HCT116 (cell line): ENCODE results near the gene ZNF507. TPM values are rescaled to one million over a fixed set of nuclear protein-coding genes. Genes with fewer than 3 reads are reported as not detected.

ENCODE experiments used
- ATAC-seq: fragments of 200-7000 bp; cut with Tn5 transposase; 2 replicates; pipeline ENCODE4 v1.9.1; 2020; ENCODE audit warnings: mild to moderate bottlenecking, moderate library complexity
- BruUV-seq: library from RNA; stranded (reverse); fragments of 400-500 nt; replicated peaks from 2 replicates; lab custom pipeline; 2021; lab: Mats Ljungman, UMichigan
- CTCF ChIA-PET: fragments of 300-600 bp; sonication (Branson Sonifier 250); formaldehyde crosslinking; loops from one replicate; lab custom pipeline; 2021; ENCODE audit warnings: antibody characterized with exemption; lab: Charles Lee
- POLR2A ChIA-PET: fragments of 300-600, 350-600 bp; sonication (Branson Sonifier 250); formaldehyde crosslinking; loops from one replicate; lab custom pipeline; 2021; ENCODE audit warnings: antibody characterized with exemption; lab: Charles Lee
- RAD21 ChIA-PET, 2 experiments: fragments of 300-600 bp; sonication (Branson Sonifier 250); formaldehyde crosslinking; loops; one replicate each; lab custom pipeline; 2023; ENCODE audit warnings: low total read pairs in 2 of 2; ENCODE audit not compliant: uncharacterized antibody in 2 of 2, unreplicated experiment in 2 of 2, low non-redundant PET in 1 of 2; lab: Charles Lee
- DNase-seq: peaks from one replicate; pipeline ENCODE4 v3.0.0-alpha.2; 2010; ENCODE audit warnings: low read depth, low spot score
- H2AFZ ChIP-seq: fragments of 200-600 bp; shearing (Covaris generic), sonication (generic); 2 replicates; pipeline ENCODE4 v1.6.1; 2017; ENCODE audit warnings: low read depth, mixed run types, mixed read lengths, antibody characterized with exemption, low read length; ENCODE audit not compliant: poor library complexity, severe bottlenecking
- H3K27ac ChIP-seq: 2 replicates; pipeline ENCODE4 v1.5.1; 2012; ENCODE audit warnings: low read depth, low read length
- H3K27me3 ChIP-seq: fragments of 200-600 bp; sonication (generic); 2 replicates; pipeline ENCODE4 v1.6.1; 2016; ENCODE audit warnings: mixed run types, low read length, mixed read lengths; ENCODE audit not compliant: insufficient read depth
- H3K36me3 ChIP-seq, 2 experiments: fragments of 200-500 bp in 1 of 2; fragments of 200-600 bp in 1 of 2; sonication (Bioruptor generic) in 1 of 2; sonication (generic) in 1 of 2; 2 replicates each; pipeline versions ENCODE4 v1.5.1 to v1.6.1; 2014 to 2016; ENCODE audit warnings: low read length in 2 of 2, inconsistent platforms in 1 of 2, mixed read lengths in 1 of 2, mixed run types in 1 of 2; ENCODE audit not compliant: insufficient read depth in 2 of 2, control insufficient read depth in 1 of 2
- H3K4me1 ChIP-seq, 2 experiments: fragments of 200-600 bp in 1 of 2; sonication (generic) in 1 of 2; 2 replicates each; pipeline versions ENCODE4 v1.5.1 to v1.6.1; 2012 to 2017; ENCODE audit warnings: low read length in 2 of 2, inconsistent platforms in 1 of 2, mild to moderate bottlenecking in 1 of 2, mixed read lengths in 1 of 2, mixed run types in 1 of 2, moderate library complexity in 1 of 2; ENCODE audit not compliant: insufficient read depth in 2 of 2, control insufficient read depth in 1 of 2
- H3K4me2 ChIP-seq: fragments of 200-600 bp; sonication (generic); 2 replicates; pipeline ENCODE4 v1.6.1; 2017; ENCODE audit warnings: mixed run types, low read length, mixed read lengths
- H3K4me3 ChIP-seq, 2 experiments: fragments of 200-600 bp in 1 of 2; sonication (generic) in 1 of 2; replicated peaks in 1 of 2; 2 replicates each; pipeline ENCODE4 v1.5.1; 2011 to 2016; ENCODE audit warnings: low read length in 2 of 2, control low read depth in 1 of 2, low read depth in 1 of 2, mild to moderate bottlenecking in 1 of 2, mixed read lengths in 1 of 2, mixed run types in 1 of 2
- H3K79me2 ChIP-seq: fragments of 200-600 bp; sonication (generic); 2 replicates; pipeline ENCODE4 v1.6.1; 2017; ENCODE audit warnings: mild to moderate bottlenecking, mixed run types, low read length, moderate library complexity, mixed read lengths; ENCODE audit not compliant: insufficient read depth
- H3K9ac ChIP-seq: fragments of 200-600 bp; sonication (generic); 2 replicates; pipeline ENCODE4 v1.6.1; 2016; ENCODE audit warnings: low read length, mixed read lengths
- H3K9me2 ChIP-seq: fragments of 200-600 bp; sonication (generic), shearing (Covaris generic); 2 replicates; pipeline ENCODE4 v1.6.1; 2017; ENCODE audit warnings: mixed run types, mild to moderate bottlenecking, moderate library complexity; ENCODE audit not compliant: insufficient read depth
- H3K9me3 ChIP-seq, 2 experiments: fragments of 200-500 bp in 1 of 2; fragments of 200-600 bp in 1 of 2; sonication (Bioruptor generic) in 1 of 2; sonication (generic) in 1 of 2; 2 replicates each; pipeline ENCODE4 v1.6.1; 2014 to 2017; ENCODE audit warnings: low read length in 2 of 2, mixed read lengths in 2 of 2, inconsistent platforms in 1 of 2, low read depth in 1 of 2, mild to moderate bottlenecking in 1 of 2, mixed run types in 1 of 2, moderate library complexity in 1 of 2; ENCODE audit not compliant: control insufficient read depth in 1 of 2, insufficient read depth in 1 of 2
- H4K20me1 ChIP-seq: fragments of 200-600 bp; sonication (generic), shearing (Covaris generic); 2 replicates; pipeline ENCODE4 v1.6.1; 2017; ENCODE audit warnings: mixed run types, mild to moderate bottlenecking, moderate library complexity; ENCODE audit not compliant: insufficient read depth
- CBX3 ChIP-seq: IDR thresholded peaks from 2 replicates; pipeline ENCODE4 v1.6.1; 2012; ENCODE audit warnings: low read depth
- ELF1 ChIP-seq: IDR thresholded peaks from 2 replicates; pipeline ENCODE4 v1.6.1; 2012; ENCODE audit warnings: low read depth, borderline replicate concordance
- EZH2 ChIP-seq: fragments of 200-600 bp; sonication (generic); IDR thresholded peaks from 2 replicates; pipeline ENCODE4 v1.6.1; 2017; ENCODE audit warnings: antibody characterized with exemption, mixed run types
- EZH2phosphoT487 ChIP-seq: fragments of 200-600 bp; IDR thresholded peaks from 2 replicates; pipeline ENCODE4 v1.6.1; 2018; ENCODE audit warnings: antibody characterized with exemption, borderline replicate concordance
- MAX ChIP-seq: IDR thresholded peaks from 2 replicates; pipeline ENCODE4 v1.6.1; 2012
- POLR2A ChIP-seq: IDR thresholded peaks from 2 replicates; pipeline ENCODE4 v1.7.0; 2011; ENCODE audit warnings: borderline replicate concordance; ENCODE audit not compliant: insufficient read depth, insufficient read length; ENCODE audit errors: extremely low read depth
- POLR2AphosphoS5 ChIP-seq: IDR thresholded peaks from 2 replicates; pipeline ENCODE4 v1.6.1; 2011; ENCODE audit warnings: mild to moderate bottlenecking, low read depth, low read length, moderate library complexity
- RAD21 ChIP-seq: IDR thresholded peaks from 2 replicates; pipeline ENCODE4 v1.6.1; 2012; ENCODE audit warnings: low read depth, mild to moderate bottlenecking
- SIN3A ChIP-seq: IDR thresholded peaks from 2 replicates; pipeline ENCODE4 v1.6.1; 2012; ENCODE audit warnings: low read depth
- SP1 ChIP-seq: IDR thresholded peaks from 2 replicates; pipeline ENCODE4 v1.6.1; 2012; ENCODE audit warnings: low read depth
- SRF ChIP-seq: IDR thresholded peaks from 2 replicates; pipeline ENCODE4 v1.6.1; 2012; ENCODE audit warnings: low read depth
- YY1 ChIP-seq: IDR thresholded peaks from 2 replicates; pipeline ENCODE4 v1.6.1; 2011; ENCODE audit warnings: low read length, low read depth, moderate library complexity, mild to moderate bottlenecking; ENCODE audit not compliant: insufficient replicate concordance; ENCODE audit errors: extremely low read depth
- ZBTB33 ChIP-seq: IDR thresholded peaks from 2 replicates; pipeline ENCODE4 v1.6.1; 2011; ENCODE audit warnings: mild to moderate bottlenecking, low read length, moderate library complexity; ENCODE audit not compliant: insufficient replicate concordance; ENCODE audit errors: extremely low read depth
- ZFX ChIP-seq: fragments of 450-650 bp; IDR thresholded peaks from 2 replicates; pipeline ENCODE4 v1.6.1; 2017
- intact Hi-C: fragments of 100-400 bp; cut with micrococcal nuclease; formaldehyde crosslinking; loops from 2 replicates; pipeline ENCODE4 v1.10.0; 2022
- total RNA-seq: library from RNA; stranded (reverse); gene quantifications from one replicate; pipeline ENCODE4 v1.2.1, GENCODE V29; 2021; ENCODE audit not compliant: unreplicated experiment

ZNF507 gene
- total RNA-seq, 1 experiment from 2014 or later: 27.4 TPM

GRCh38 chr19:32404933-32405430, 59.6 kb downstream of the ZNF507 start:
- ChIA-PET POLR2A (interaction anchor here (0.8 to 1.4 kb wide), 6 partner anchors 11 to 164 kb away, joined by 3 read pairs; no protein-coding TSS in a partner anchor), RAD21 (no interaction called here), CTCF (interaction anchor here (0.9 kb wide), 1 partner anchor 1738 kb away, joined by 5 read pairs; no protein-coding TSS in a partner anchor)
- DNase-seq: no peak
- H3K4me3 ChIP-seq: peak overlapping the region; percentile 84 to 92
- H3K9ac ChIP-seq: peak overlapping the region; percentile 98
- no peaks in the 10 kb centered on the region for H3K27me3 ChIP-seq
- ATAC-seq: no peak
- no peak overlapping the region for H2AFZ ChIP-seq
- peaks cover 7 to 16% of the 10 kb centered on the region in 2 experiments; a peak in 3 of 4 replicates for H3K4me1 ChIP-seq
- H3K4me2 ChIP-seq: peak overlapping the region; percentile 87
- intact Hi-C loops: no loop called here
- H3K36me3 ChIP-seq: peaks cover 0 to 6% of the 10 kb centered on the region in 2 experiments; a peak in 1 of 4 replicates
- peaks cover 16% of the 10 kb centered on the region; the same call in 1 of the 2 replicates for H3K79me2 ChIP-seq
- H3K9me2 ChIP-seq: no peaks in the 10 kb centered on the region
- H3K27ac ChIP-seq: peak overlapping the region; percentile 99
- TF ChIP-seq POLR2A: no peak
- TF ChIP-seq ZFX: peak; percentile 93
- TF ChIP-seq SP1: no peak
- no peak for TF ChIP-seq EZH2
- no peak for TF ChIP-seq SIN3A
- TF ChIP-seq, all 23 proteins: peak for 1
- Histone ChIP-seq H4K20me1 (no peaks in the 10 kb centered on the region), H3K9me3 (no peaks in the 10 kb centered on the region)
- BruUV-seq: TSS peak; percentile 82

GRCh38 chr19:32405431-32406160, 60.2 kb downstream of the ZNF507 start, which contains the start of gene DPY19L3:
DPY19L3 (plus strand) TSS chr19:32405770; CDS start chr19:32408254, 2,484 bp downstream.
- Histone ChIP-seq H3K9me2 (no peaks in the 10 kb centered on the region), H3K79me2 (peaks cover 16% of the 10 kb centered on the region; the same call in 1 of the 2 replicates), H3K4me3 (peak within 1 kb of the TSS; percentile 84 to 92), H2AFZ (no peak within 1 kb of the TSS), H3K27me3 (no peaks in the 10 kb centered on the region), H3K4me1 (peaks cover 7 to 16% of the 10 kb centered on the region in 2 experiments; a peak in 3 of 4 replicates), H3K4me2 (peak within 1 kb of the TSS; percentile 87), H3K36me3 (peaks cover 0 to 6% of the 10 kb centered on the region in 2 experiments; a peak in 1 of 4 replicates), H4K20me1 (no peaks in the 10 kb centered on the region), H3K9me3 (no peaks in the 10 kb centered on the region), H3K9ac (peak within 1 kb of the TSS; percentile 98), H3K27ac (peak within 1 kb of the TSS; percentile 99)
- ATAC-seq (peak; percentile 94), DNase-seq (peak; percentile 78)
- no TSS peak for BruUV-seq
- ChIA-PET CTCF (interaction anchor here (0.9 kb wide), 1 partner anchor 1738 kb away, joined by 5 read pairs; no protein-coding TSS in a partner anchor), RAD21 (no interaction called here), POLR2A (interaction anchor here (0.8 to 1.4 kb wide), 5 partner anchors 13 to 164 kb away, joined by 3 read pairs; no protein-coding TSS in a partner anchor)
- TF ChIP-seq EZH2 (no peak), SIN3A (peak; percentile 59; the same call in 1 of the 2 replicates), MAX (peak; percentile 86), RAD21 (no peak), POLR2A (peak; percentile 94), EZH2phosphoT487 (no peak), SRF (peak; percentile 84), POLR2AphosphoS5 (peak; percentile 94), ZBTB33 (peak; percentile 16), SP1 (peak; percentile 78), ELF1 (peak; percentile 77), ZFX (peak; percentile 66), CBX3 (peak; percentile 63; the same call in 1 of the 2 replicates), YY1 (peak; percentile 18)
- intact Hi-C loops: no loop called here
